ENCODE data around the gene SORCS1. TPM values are rescaled to one million over a fixed set of nuclear protein-coding genes. Genes with fewer than 3 reads are reported as not detected.

Gene SORCS1
- total RNA-seq, 1 experiment from 2014 or later = not detected

DNA sequence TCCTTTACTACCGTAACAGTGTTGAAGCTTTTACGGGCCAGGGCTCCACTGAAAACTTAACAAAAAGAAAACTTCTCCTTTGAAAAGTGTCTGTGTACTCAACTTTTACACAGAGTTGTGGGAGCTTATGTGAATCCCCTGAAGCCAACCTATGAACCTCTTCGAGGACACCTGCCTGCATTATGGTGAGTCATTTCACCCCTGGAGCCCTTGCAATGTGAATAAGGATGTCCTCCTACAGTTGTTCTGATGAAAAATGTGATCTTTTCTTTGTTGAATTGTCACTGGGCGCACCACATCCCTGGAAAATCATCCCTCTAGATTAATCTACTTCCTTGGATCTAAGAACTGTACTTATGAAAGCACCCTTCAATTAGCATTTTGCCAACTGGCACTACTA lies 93.2 kb downstream of the SORCS1 start:
- no peaks in the 10 kb centered on the region for H4K20me1 ChIP-seq (ENCODE audit: insufficient read depth)
- H3K79me2 ChIP-seq (ENCODE audit: low read depth) = no peaks in the 10 kb centered on the region
- no peaks in the 10 kb centered on the region for H3K27me3 ChIP-seq (ENCODE audit: insufficient read depth, low read depth)
- intact Hi-C loops (cut with micrococcal nuclease; ENCODE audit: unreplicated experiment) = no loop called here
- TF ChIP-seq EZH2 (IDR thresholded peaks at IDR 0.05; ENCODE audit: low read depth) = no peak
- TF ChIP-seq CTCF (conservative IDR thresholded peaks at IDR 0.05) = no peak
- no peak overlapping the region for H2AFZ ChIP-seq
- no peaks in the 10 kb centered on the region for H3K4me1 ChIP-seq (replicated peaks; ENCODE audit: insufficient read depth)
- no TSS peak for BruUV-seq (replicated peaks)
- ChIA-PET POLR2A (ENCODE audit: unreplicated experiment) (no interaction called here), CTCF (no interaction called here)
- no peaks in the 10 kb centered on the region for H3K36me3 ChIP-seq (ENCODE audit: low read depth)
- no peaks in the 10 kb centered on the region for H3K9me2 ChIP-seq (ENCODE audit: insufficient read depth)
- DNase-seq = no peak
- H3K27ac ChIP-seq = no peak overlapping the region
- no peak overlapping the region for H3K4me2 ChIP-seq
- no peak overlapping the region for H3K4me3 ChIP-seq
- no peaks in the 10 kb centered on the region for H3K9me3 ChIP-seq (ENCODE audit: insufficient read depth, low read depth)
- H3F3A ChIP-seq (ENCODE audit: insufficient read depth, low read depth) = no peaks in the 10 kb centered on the region

DNA sequence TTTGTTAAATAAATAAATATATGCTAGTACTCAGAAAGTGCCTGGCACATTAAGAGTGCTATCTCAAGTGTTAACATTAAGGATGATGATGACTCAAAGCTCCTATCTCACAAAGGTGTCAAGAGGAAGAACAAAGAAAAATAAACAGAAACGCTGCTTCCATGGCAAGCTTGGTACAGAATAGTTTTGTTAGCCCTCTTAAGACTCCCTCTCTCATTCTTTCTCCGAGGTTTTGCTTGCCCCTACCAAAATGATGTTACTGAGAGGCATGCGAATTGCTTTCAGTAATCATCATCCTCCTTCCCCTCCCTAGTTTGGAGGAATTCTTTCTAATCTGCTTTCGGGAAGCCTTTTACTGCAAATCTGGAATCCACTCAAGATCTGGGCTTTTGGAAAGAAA lies 96.7 kb downstream of the SORCS1 start:
- TF ChIP-seq EZH2 (IDR thresholded peaks at IDR 0.05; ENCODE audit: low read depth) (no peak), CTCF (conservative IDR thresholded peaks at IDR 0.05) (no peak)
- Histone ChIP-seq H3K27ac (no peak overlapping the region), H3K9me2 (ENCODE audit: insufficient read depth) (no peaks in the 10 kb centered on the region), H3F3A (ENCODE audit: insufficient read depth, low read depth) (no peaks in the 10 kb centered on the region), H3K4me2 (no peak overlapping the region), H3K36me3 (ENCODE audit: low read depth) (no peaks in the 10 kb centered on the region), H3K79me2 (ENCODE audit: low read depth) (no peaks in the 10 kb centered on the region), H4K20me1 (ENCODE audit: insufficient read depth) (no peaks in the 10 kb centered on the region), H2AFZ (no peak overlapping the region), H3K4me1 (replicated peaks; ENCODE audit: insufficient read depth) (no peaks in the 10 kb centered on the region), H3K4me3 (no peak overlapping the region), H3K9me3 (ENCODE audit: insufficient read depth, low read depth) (no peaks in the 10 kb centered on the region), H3K27me3 (ENCODE audit: insufficient read depth, low read depth) (no peaks in the 10 kb centered on the region)
- BruUV-seq (replicated peaks) = no TSS peak
- intact Hi-C loops (cut with micrococcal nuclease; ENCODE audit: unreplicated experiment) = no loop called here
- ChIA-PET CTCF (no interaction called here), POLR2A (ENCODE audit: unreplicated experiment) (no interaction called here)
- DNase-seq = no peak

DNA sequence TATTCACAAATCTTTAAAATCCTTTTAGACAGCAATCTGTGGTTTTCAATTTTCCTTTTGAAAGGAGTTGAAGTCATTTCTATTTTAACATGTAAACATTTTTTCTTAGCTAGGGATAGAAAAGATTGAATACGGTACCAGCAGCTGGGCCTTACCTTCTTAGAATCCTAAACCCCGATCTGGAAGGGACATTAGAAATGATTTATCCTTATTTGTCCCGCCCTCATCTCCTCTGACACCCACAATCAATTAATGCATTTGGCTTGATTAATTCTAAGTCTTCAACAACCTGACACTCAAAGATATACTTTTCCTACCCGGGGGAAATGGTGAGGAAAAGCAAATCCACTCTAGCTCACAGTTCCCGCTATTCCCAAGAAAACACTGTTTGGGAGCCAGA lies 100.4 kb downstream of the SORCS1 start:
- no TSS peak for BruUV-seq (replicated peaks)
- TF ChIP-seq EZH2 (IDR thresholded peaks at IDR 0.05; ENCODE audit: low read depth) (no peak), CTCF (conservative IDR thresholded peaks at IDR 0.05) (no peak)
- Histone ChIP-seq H2AFZ (no peak overlapping the region), H3K4me3 (no peak overlapping the region), H3K27ac (no peak overlapping the region), H3K79me2 (ENCODE audit: low read depth) (no peaks in the 10 kb centered on the region), H3K4me2 (no peak overlapping the region), H3K9me2 (ENCODE audit: insufficient read depth) (no peaks in the 10 kb centered on the region), H3K27me3 (ENCODE audit: insufficient read depth, low read depth) (no peaks in the 10 kb centered on the region), H3F3A (ENCODE audit: insufficient read depth, low read depth) (no peaks in the 10 kb centered on the region), H4K20me1 (ENCODE audit: insufficient read depth) (no peaks in the 10 kb centered on the region), H3K36me3 (ENCODE audit: low read depth) (no peaks in the 10 kb centered on the region), H3K9me3 (ENCODE audit: insufficient read depth, low read depth) (no peaks in the 10 kb centered on the region), H3K4me1 (replicated peaks; ENCODE audit: insufficient read depth) (no peaks in the 10 kb centered on the region)
- ChIA-PET CTCF (no interaction called here), POLR2A (ENCODE audit: unreplicated experiment) (no interaction called here)
- no peak for DNase-seq
- intact Hi-C loops (cut with micrococcal nuclease; ENCODE audit: unreplicated experiment) = no loop called here

All from PC-9 (cell line).